Trophoblast cell (in vitro differentiated cells and primary cell): ENCODE results near the gene SERTAD1.

Experiments used
- DNase-seq, 2 donors: peaks; one replicate each; pipeline ENCODE4 v3.0.0-alpha.2; 2016
- H2AFZ ChIP-seq: 2 replicates; pipeline ENCODE4 v1.6.1; 2013; ENCODE audit warnings: low read length, moderate library complexity, mild to moderate bottlenecking; ENCODE audit not compliant: insufficient read depth, poor library complexity
- H2AK5ac ChIP-seq: 2 replicates; pipeline ENCODE4 v1.6.1; 2013; ENCODE audit warnings: mild to moderate bottlenecking, low read length
- H2BK120ac ChIP-seq: 2 replicates; pipeline ENCODE4 v1.6.1; 2013; ENCODE audit warnings: low read length, mild to moderate bottlenecking, moderate library complexity; ENCODE audit not compliant: insufficient read depth, poor library complexity
- H2BK12ac ChIP-seq: 2 replicates; pipeline ENCODE4 v1.6.1; 2013; ENCODE audit warnings: mild to moderate bottlenecking, low read length, moderate library complexity
- H2BK5ac ChIP-seq: 2 replicates; pipeline ENCODE4 v1.6.1; 2013; ENCODE audit warnings: low read length, low read depth, moderate library complexity, mild to moderate bottlenecking; ENCODE audit not compliant: poor library complexity
- H3K14ac ChIP-seq: 2 replicates; pipeline ENCODE4 v1.6.1; 2013; ENCODE audit warnings: mild to moderate bottlenecking, low read length
- H3K18ac ChIP-seq: 2 replicates; pipeline ENCODE4 v1.6.1; 2013; ENCODE audit warnings: mild to moderate bottlenecking, low read length
- H3K23ac ChIP-seq: 2 replicates; pipeline ENCODE4 v1.6.1; 2013; ENCODE audit warnings: low read length
- H3K27ac ChIP-seq: 2 replicates; pipeline ENCODE4 v1.5.1; 2013; ENCODE audit warnings: low read depth, mild to moderate bottlenecking, inconsistent platforms, low read length, moderate library complexity
- H3K27me3 ChIP-seq: 2 replicates; pipeline ENCODE4 v1.6.1; 2013; ENCODE audit warnings: inconsistent platforms, mild to moderate bottlenecking, low read length, moderate library complexity; ENCODE audit not compliant: insufficient read depth
- H3K36me3 ChIP-seq, 2 experiments: 1 replicate in 1 of 2; 2 replicates in 1 of 2; pipeline ENCODE4 v1.6.1; 2013; ENCODE audit warnings: low read length in 2 of 2, mild to moderate bottlenecking in 2 of 2, moderate library complexity in 1 of 2; ENCODE audit not compliant: insufficient read depth in 2 of 2, control insufficient read depth in 1 of 2
- H3K4ac ChIP-seq: 2 replicates; pipeline ENCODE4 v1.6.1; 2013; ENCODE audit warnings: low read depth, mild to moderate bottlenecking, low read length, moderate library complexity
- H3K4me1 ChIP-seq, 2 experiments: 1 replicate in 1 of 2; 2 replicates in 1 of 2; pipeline ENCODE4 v1.6.1; 2013; ENCODE audit warnings: low read length in 2 of 2, mild to moderate bottlenecking in 2 of 2, moderate library complexity in 1 of 2; ENCODE audit not compliant: insufficient read depth in 2 of 2, control insufficient read depth in 1 of 2
- H3K4me2 ChIP-seq: 2 replicates; pipeline ENCODE4 v1.6.1; 2013; ENCODE audit warnings: inconsistent platforms, mild to moderate bottlenecking, low read length, moderate library complexity
- H3K4me3 ChIP-seq: 2 replicates; pipeline ENCODE4 v1.5.1; 2013; ENCODE audit warnings: mild to moderate bottlenecking, low read depth, low read length, inconsistent platforms
- H3K79me1 ChIP-seq: one replicate; pipeline ENCODE4 v1.6.1; 2013; ENCODE audit warnings: low read length
- H3K79me2 ChIP-seq: 2 replicates; pipeline ENCODE4 v1.6.1; 2013; ENCODE audit warnings: low read length, mild to moderate bottlenecking; ENCODE audit not compliant: control insufficient read depth, insufficient read depth, poor library complexity
- H3K9ac ChIP-seq: 2 replicates; pipeline ENCODE4 v1.6.1; 2013; ENCODE audit warnings: mild to moderate bottlenecking, low read length
- H3K9me3 ChIP-seq: 2 replicates; pipeline ENCODE4 v1.6.1; 2013; ENCODE audit warnings: low read depth, mild to moderate bottlenecking, control low read depth, inconsistent platforms, low read length; ENCODE audit not compliant: insufficient read depth
- H4K12ac ChIP-seq: 2 replicates; pipeline ENCODE4 v1.6.1; 2013; ENCODE audit warnings: low read depth, mild to moderate bottlenecking, low read length, moderate library complexity
- H4K8ac ChIP-seq: 2 replicates; pipeline ENCODE4 v1.6.1; 2013; ENCODE audit warnings: low read depth, mild to moderate bottlenecking, low read length, moderate library complexity
- H4K91ac ChIP-seq: one replicate; pipeline ENCODE4 v1.6.1; 2013; ENCODE audit warnings: low read depth, mild to moderate bottlenecking, low read length, moderate library complexity
- WGBS: extraction: QIAGEN DNeasy Blood & Tissue Kit; methylation state at CpG from one replicate; pipeline ENCODE4 v1.1.7; 2013; ENCODE audit warnings: missing lambda C conversion rate; ENCODE audit not compliant: insufficient read length, insufficient coverage; ENCODE audit errors: extremely low coverage; 5-methylcytosine and 5-hydroxymethylcytosine counted together

Gene SERTAD1

DNA sequence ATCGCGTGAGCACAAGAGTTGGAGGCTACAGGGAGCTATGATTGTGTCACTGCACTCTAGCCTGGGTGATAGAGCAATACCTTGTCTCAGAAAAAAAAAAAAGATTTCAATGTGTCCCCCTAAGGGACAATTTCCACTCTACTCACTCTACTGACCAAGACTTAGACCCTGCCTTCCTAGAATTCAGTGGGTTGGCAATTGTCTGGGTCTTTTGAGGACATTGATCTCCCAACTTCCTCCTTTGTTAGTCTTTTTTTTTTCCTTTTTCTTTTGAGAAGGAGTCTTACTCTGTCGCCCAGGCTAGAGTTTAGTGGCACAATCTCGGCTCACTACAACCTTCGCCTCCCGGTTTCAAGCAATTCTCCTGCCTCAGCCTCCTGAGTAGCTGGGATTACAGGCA lies 43.2 kb upstream of the SERTAD1 start:
- H3K27me3 ChIP-seq: peaks cover 16% of the 10 kb centered on the region
- H4K8ac ChIP-seq: no peak overlapping the region
- no peak overlapping the region for H3K9ac ChIP-seq
- H4K12ac ChIP-seq: no peak overlapping the region
- H3K4me2 ChIP-seq: no peak overlapping the region
- H2BK12ac ChIP-seq: no peak overlapping the region
- H3K79me1 ChIP-seq: peaks cover 10% of the 10 kb centered on the region
- H4K91ac ChIP-seq: no peak overlapping the region
- no peak overlapping the region for H3K27ac ChIP-seq
- no peak overlapping the region for H3K4ac ChIP-seq
- H3K4me1 ChIP-seq: peaks cover 11 to 16% of the 10 kb centered on the region in 2 experiments
- H3K36me3 ChIP-seq: no peaks in the 10 kb centered on the region
- no peak overlapping the region for H2AK5ac ChIP-seq
- H3K18ac ChIP-seq: no peak overlapping the region
- WGBS: no CpG with 5 or more reads among the region's 6 CpGs
- no peak overlapping the region for H3K4me3 ChIP-seq
- H2BK5ac ChIP-seq: no peak overlapping the region
- H3K79me2 ChIP-seq: no peaks in the 10 kb centered on the region
- no peak for DNase-seq
- H3K14ac ChIP-seq: no peak overlapping the region
- H2BK120ac ChIP-seq: no peak overlapping the region
- H3K23ac ChIP-seq: no peak overlapping the region
- H3K9me3 ChIP-seq: peaks cover 14% of the 10 kb centered on the region
- H2AFZ ChIP-seq: no peak overlapping the region

DNA sequence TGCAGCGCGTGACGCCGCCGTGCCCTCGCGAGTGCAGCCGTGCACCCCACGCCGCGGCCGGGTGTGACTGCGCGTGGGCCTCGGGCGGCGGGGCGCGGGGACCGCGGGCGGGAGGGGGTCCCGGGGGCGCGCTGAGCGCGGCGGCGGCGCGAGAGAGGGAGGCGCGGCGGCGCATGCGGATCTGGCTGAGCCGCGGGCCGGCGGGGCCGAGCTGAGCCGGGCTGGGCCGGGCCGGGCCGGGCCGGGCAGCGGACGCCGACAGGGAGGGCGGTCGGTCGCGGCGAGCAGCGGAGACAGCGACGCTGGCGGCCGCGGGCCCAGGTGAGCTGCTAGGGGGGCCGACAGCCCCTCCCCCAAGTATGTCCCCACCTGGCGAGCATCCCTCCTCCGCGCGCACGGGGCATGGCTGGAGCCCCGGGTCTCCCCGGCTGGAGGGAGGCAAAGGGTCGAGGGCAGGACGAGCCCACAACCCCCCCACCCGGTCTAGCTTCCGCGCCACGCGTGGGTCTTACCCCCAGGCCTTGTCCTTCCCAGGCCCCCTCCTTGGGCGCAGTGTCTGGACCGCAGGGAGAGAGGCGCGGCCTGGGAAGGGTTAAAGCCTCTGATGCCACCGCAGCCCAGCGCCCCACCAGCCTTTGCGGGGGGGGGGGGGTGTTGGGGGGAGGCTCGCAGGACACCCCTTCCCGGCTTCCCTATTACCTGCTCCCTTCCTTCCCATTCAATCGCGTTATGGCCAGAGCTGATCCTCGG lies 41.4 kb upstream of the SERTAD1 start, which contains the start of gene SPTBN4:
SPTBN4 (plus strand) TSS at position 17 of the 750 bp plus-strand sequence. CDS start 5,621 bp downstream, outside the sequence.
- peaks cover 16% of the 10 kb centered on the region for H3K27me3 ChIP-seq
- H3K79me2 ChIP-seq: no peaks in the 10 kb centered on the region
- no peak within 1 kb of the TSS for H2BK120ac ChIP-seq
- H4K12ac ChIP-seq: no peak within 1 kb of the TSS
- no peak within 1 kb of the TSS for H2BK5ac ChIP-seq
- H3K36me3 ChIP-seq: no peaks in the 10 kb centered on the region
- no peak within 1 kb of the TSS for H3K18ac ChIP-seq
- no peak within 1 kb of the TSS for H2BK12ac ChIP-seq
- peak in 1 of 2 donors; percentile 21 for DNase-seq
- no peak within 1 kb of the TSS for H3K4ac ChIP-seq
- H3K9ac ChIP-seq: no peak within 1 kb of the TSS
- no peak within 1 kb of the TSS for H3K23ac ChIP-seq
- H3K27ac ChIP-seq: no peak within 1 kb of the TSS
- no peak within 1 kb of the TSS for H4K8ac ChIP-seq
- H3K4me2 ChIP-seq: peak within 1 kb of the TSS; percentile 57
- H3K79me1 ChIP-seq: peaks cover 10% of the 10 kb centered on the region
- no peak within 1 kb of the TSS for H4K91ac ChIP-seq
- H3K4me3 ChIP-seq: peak within 1 kb of the TSS; percentile 62
- no peak within 1 kb of the TSS for H3K14ac ChIP-seq
- no peak within 1 kb of the TSS for H2AFZ ChIP-seq
- no CpG with 5 or more reads among the region's 87 CpGs for WGBS
- peaks cover 12% of the 10 kb centered on the region for H3K9me3 ChIP-seq
- H2AK5ac ChIP-seq: no peak within 1 kb of the TSS
- H3K4me1 ChIP-seq: peaks cover 11 to 16% of the 10 kb centered on the region in 2 experiments

DNA sequence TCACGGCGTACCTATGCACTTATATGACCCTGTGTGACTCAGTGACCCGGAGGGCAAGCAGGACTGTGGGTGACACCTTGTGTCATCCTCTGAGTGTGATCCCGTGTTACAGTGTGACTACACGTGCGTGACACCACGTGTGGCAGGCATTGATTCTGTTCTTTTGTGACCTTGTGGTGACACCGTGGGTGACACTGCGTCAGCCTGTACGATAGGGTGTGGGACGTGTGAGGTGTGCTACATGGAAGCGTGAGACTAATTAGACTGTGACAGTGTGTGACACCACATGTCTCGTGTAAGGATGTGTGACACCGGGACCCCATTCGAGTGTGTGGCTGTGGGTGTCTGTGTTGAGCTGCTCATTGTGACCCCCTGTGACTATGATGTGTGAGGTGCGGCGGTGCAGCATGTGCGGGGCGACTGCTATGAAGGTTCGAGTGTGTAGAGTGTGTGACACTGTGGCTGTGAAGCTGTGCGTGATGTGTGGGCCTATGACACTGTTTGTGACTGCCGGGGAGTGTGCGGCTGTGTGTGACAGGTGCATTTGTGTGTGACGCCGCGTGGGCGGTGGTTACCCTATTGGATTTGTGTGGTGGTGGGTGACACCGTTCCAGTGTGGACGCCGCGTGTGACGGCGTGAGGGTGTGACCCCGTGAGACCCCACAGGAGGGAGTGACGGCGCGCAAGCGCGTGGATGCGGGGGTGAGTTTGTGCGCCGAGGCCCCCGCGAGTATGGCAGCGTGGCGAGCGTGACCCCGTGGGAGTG lies 40.6 kb upstream of the SERTAD1 start:
- DNase-seq: peak; percentile 87 to 88
- H3K4me1 ChIP-seq: peaks cover 11 to 16% of the 10 kb centered on the region in 2 experiments

DNA sequence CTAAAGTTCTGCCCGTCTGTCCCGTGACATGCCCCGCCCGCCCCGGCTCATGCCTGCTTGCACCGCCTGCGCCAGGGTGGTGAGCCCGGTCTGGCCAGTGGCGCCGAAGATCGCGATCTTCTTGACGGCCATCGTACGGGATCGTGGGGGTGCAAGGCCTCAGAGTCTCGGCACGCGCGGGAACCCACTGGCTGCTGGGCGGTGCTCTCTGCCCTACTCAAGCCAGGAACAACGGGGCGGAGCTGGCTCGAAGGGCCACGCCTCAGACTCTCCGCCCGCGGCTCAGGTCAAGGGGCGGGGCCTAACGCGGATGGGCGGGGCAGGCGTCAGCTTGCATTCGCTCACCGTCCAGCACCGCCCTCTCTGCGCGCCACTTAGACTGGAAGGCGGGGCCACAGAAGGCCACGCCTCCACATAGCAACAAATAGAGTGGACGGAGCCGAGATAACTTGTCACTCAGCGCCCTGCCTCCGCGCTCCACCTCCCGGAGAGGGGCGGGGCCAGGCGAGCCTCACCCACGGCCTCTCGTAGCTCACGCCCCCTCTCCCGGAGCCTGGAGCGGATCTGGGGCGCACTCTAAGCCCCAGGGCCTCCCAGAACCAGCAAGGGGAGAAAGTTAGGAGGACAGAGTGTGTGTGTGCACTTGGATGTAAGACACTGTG lies 39.9 kb upstream of the SERTAD1 start, which contains the start of gene BLVRB:
BLVRB (minus strand) TSS at position 189 of the 662 bp plus-strand sequence; CDS start at position 132, 57 bp downstream.
- H4K91ac ChIP-seq: peak within 1 kb of the TSS; percentile 70
- H3K4me1 ChIP-seq: peaks cover 11 to 16% of the 10 kb centered on the region in 2 experiments
- H3K4ac ChIP-seq: peak within 1 kb of the TSS; percentile 6
- peaks cover 16% of the 10 kb centered on the region for H3K27me3 ChIP-seq
- H3K79me1 ChIP-seq: peaks cover 10% of the 10 kb centered on the region
- peak within 1 kb of the TSS; percentile 74 for H3K4me2 ChIP-seq
- WGBS: no CpG with 5 or more reads among the region's 54 CpGs
- H3K27ac ChIP-seq: peak within 1 kb of the TSS; percentile 26
- peak within 1 kb of the TSS; percentile 77 for H3K4me3 ChIP-seq
- peak within 1 kb of the TSS; percentile 83 for H2AK5ac ChIP-seq
- H2BK12ac ChIP-seq: peak within 1 kb of the TSS; percentile 79
- H3K18ac ChIP-seq: peak within 1 kb of the TSS; percentile 31
- H3K36me3 ChIP-seq: no peaks in the 10 kb centered on the region
- H3K9ac ChIP-seq: peak within 1 kb of the TSS; percentile 28
- H2AFZ ChIP-seq: peak within 1 kb of the TSS; percentile 53
- H4K8ac ChIP-seq: peak within 1 kb of the TSS; percentile 69
- H3K9me3 ChIP-seq: peaks cover 12% of the 10 kb centered on the region
- H3K14ac ChIP-seq: peak within 1 kb of the TSS; percentile 76
- H2BK120ac ChIP-seq: peak within 1 kb of the TSS; percentile 75
- peak within 1 kb of the TSS; percentile 81 for H4K12ac ChIP-seq
- no peak within 1 kb of the TSS for H3K23ac ChIP-seq
- H3K79me2 ChIP-seq: no peaks in the 10 kb centered on the region
- H2BK5ac ChIP-seq: peak within 1 kb of the TSS; percentile 50
- peak; percentile 100 for DNase-seq

More for the DNA sequence above, 40.6 kb upstream of the SERTAD1 start:
- Histone ChIP-seq H4K8ac (no peak overlapping the region), H3K14ac (no peak overlapping the region), H3K4ac (no peak overlapping the region), H3K27me3 (peaks cover 16% of the 10 kb centered on the region), H2BK12ac (no peak overlapping the region), H3K9me3 (peaks cover 12% of the 10 kb centered on the region), H2BK5ac (no peak overlapping the region), H3K36me3 (no peaks in the 10 kb centered on the region), H4K91ac (no peak overlapping the region), H3K4me3 (peak overlapping the region; percentile 62), H2AFZ (no peak overlapping the region), H2AK5ac (no peak overlapping the region), H2BK120ac (no peak overlapping the region), H3K79me1 (peaks cover 10% of the 10 kb centered on the region), H4K12ac (no peak overlapping the region), H3K27ac (no peak overlapping the region), H3K23ac (no peak overlapping the region), H3K4me2 (peak overlapping the region; percentile 57), H3K18ac (no peak overlapping the region), H3K9ac (no peak overlapping the region), H3K79me2 (no peaks in the 10 kb centered on the region)
- no CpG with 5 or more reads among the region's 48 CpGs for WGBS
